B cell (primary cell): ENCODE data around the gene HTT. TPM values are rescaled to one million over a fixed set of nuclear protein-coding genes. Genes with fewer than 3 reads are reported as not detected.

ENCODE experiments used
- ATAC-seq: fragments of 200-7000 bp; cut with Tn5 transposase; one replicate; pipeline ENCODE4 v1.10.0; 2021; ENCODE audit warnings: low read depth, mild to moderate bottlenecking, moderate number of reproducible peaks, moderate library complexity
- CTCF ChIA-PET: fragments of 350-600 bp; sonication (Branson Sonifier 250); formaldehyde crosslinking; loops from one replicate; lab custom pipeline; 2021; ENCODE audit warnings: antibody characterized with exemption, inconsistent platforms; lab: Charles Lee
- POLR2A ChIA-PET: fragments of 350-600 bp; sonication (Branson Sonifier 250); formaldehyde crosslinking; loops from one replicate; lab custom pipeline; 2021; ENCODE audit warnings: antibody characterized with exemption; lab: Charles Lee
- DNase-seq: peaks from one replicate; pipeline ENCODE4 v3.0.0; 2013
- H2AFZ ChIP-seq: 2 replicates; pipeline ENCODE4 v1.6.1; 2012; ENCODE audit warnings: mild to moderate bottlenecking, low read depth, low read length; ENCODE audit not compliant: insufficient read depth, poor library complexity, severe bottlenecking
- H3K27ac ChIP-seq, 2 donors: 1 replicate in 1 of 2; 2 replicates in 1 of 2; pipeline ENCODE4 v1.5.1; 2012 to 2013; ENCODE audit warnings: low read length in 2 of 2, mild to moderate bottlenecking in 2 of 2, moderate library complexity in 1 of 2
- H3K27me3 ChIP-seq, 4 experiments: fragments of 200-600 bp in 1 of 4; sonication (generic) in 1 of 4; replicated peaks in 1 of 4; 1 replicate in 2 of 4; 2 replicates in 2 of 4; pipeline versions ENCODE4 v1.6.1 to v1.7.0; 2013 to 2016; ENCODE audit warnings: low read length in 3 of 4, mild to moderate bottlenecking in 2 of 4, mixed read lengths in 1 of 4, moderate library complexity in 1 of 4; ENCODE audit not compliant: insufficient read depth in 4 of 4, control insufficient read depth in 3 of 4; ENCODE audit errors: control extremely low read depth in 1 of 4
- H3K36me3 ChIP-seq, 2 experiments: replicated peaks in 1 of 2; 1 replicate in 1 of 2; 2 replicates in 1 of 2; pipeline versions ENCODE4 v1.6.1 to v1.7.1; 2013; ENCODE audit warnings: low read length in 1 of 2; ENCODE audit not compliant: insufficient read depth in 2 of 2, control insufficient read depth in 1 of 2; ENCODE audit errors: control extremely low read depth in 1 of 2, extremely low read depth in 1 of 2
- H3K4me1 ChIP-seq, 2 donors: fragments of 200-600 bp in 1 of 2; sonication (generic) in 1 of 2; 1 replicate in 1 of 2; 2 replicates in 1 of 2; pipeline versions ENCODE4 v1.5.1 to v1.6.1; 2013 to 2017; ENCODE audit warnings: low read length in 2 of 2; ENCODE audit not compliant: control insufficient read depth in 2 of 2, insufficient read depth in 2 of 2
- H3K4me2 ChIP-seq: replicated peaks from 2 replicates; pipeline ENCODE3; 2012; ENCODE audit warnings: mild to moderate bottlenecking, low read depth, low read length; ENCODE audit not compliant: poor library complexity, severe bottlenecking
- H3K4me3 ChIP-seq, 5 experiments: fragments of 200-600 bp in 1 of 5; sonication (generic) in 1 of 5; 1 replicate in 3 of 5; 2 replicates in 2 of 5; pipeline versions ENCODE4 v1.5.1 to v1.7.0; 2011 to 2016; ENCODE audit warnings: low read length in 4 of 5, mild to moderate bottlenecking in 4 of 5, low read depth in 2 of 5, control low read depth in 1 of 5, moderate library complexity in 1 of 5; ENCODE audit not compliant: insufficient read depth in 1 of 5; ENCODE audit errors: control extremely low read depth in 1 of 5, extremely low read depth in 1 of 5
- H3K79me2 ChIP-seq: fragments of 200-600 bp; sonication (generic); one replicate; pipeline ENCODE4 v1.6.0; 2016; ENCODE audit warnings: low read length; ENCODE audit not compliant: control insufficient read depth, insufficient read depth
- H3K9ac ChIP-seq: fragments of 200-600 bp; sonication (generic); 2 replicates; pipeline ENCODE4 v1.6.1; 2017; ENCODE audit warnings: mild to moderate bottlenecking, low read length, moderate library complexity
- H3K9me3 ChIP-seq, 3 donors: one replicate each; pipeline versions ENCODE4 v1.6.1 to v1.7.1; 2013; ENCODE audit warnings: low read length in 2 of 3; ENCODE audit not compliant: control insufficient read depth in 2 of 3, insufficient read depth in 1 of 3; ENCODE audit errors: control extremely low read depth in 1 of 3
- H4K20me1 ChIP-seq: 2 replicates; pipeline ENCODE4 v1.6.0; 2012; ENCODE audit warnings: mild to moderate bottlenecking, low read length; ENCODE audit not compliant: insufficient read depth, control insufficient read depth, poor library complexity, severe bottlenecking
- H3K27ac Mint-ChIP-seq: one replicate; pipeline ENCODE4 v1.8.0; 2021; ENCODE audit warnings: mixed read lengths
- H3K27me3 Mint-ChIP-seq: one replicate; pipeline ENCODE4 v1.8.0; 2021; ENCODE audit warnings: mixed read lengths
- H3K4me1 Mint-ChIP-seq: one replicate; pipeline ENCODE4 v1.8.0; 2021; ENCODE audit warnings: mixed read lengths
- H3K4me3 Mint-ChIP-seq: one replicate; pipeline ENCODE4 v1.8.0; 2021; ENCODE audit warnings: mixed read lengths
- H3K9me3 Mint-ChIP-seq: one replicate; pipeline ENCODE4 v1.8.0; 2022; ENCODE audit warnings: mixed read lengths; ENCODE audit not compliant: insufficient read depth
- CTCF ChIP-seq: fragments of 200-600 bp; IDR thresholded peaks from one replicate; pipeline ENCODE4 v1.8.0; 2022; ENCODE audit warnings: antibody characterized with exemption, mild to moderate bottlenecking
- EZH2 ChIP-seq: IDR thresholded peaks from 2 replicates; pipeline ENCODE4 v1.6.1; 2012; ENCODE audit warnings: borderline replicate concordance, low read depth, mild to moderate bottlenecking, moderate library complexity, low read length; ENCODE audit not compliant: insufficient read depth, poor library complexity, severe bottlenecking
- WGBS: methylation state at CpG from one replicate; pipeline ENCODE4 v1.1.5; 2013; ENCODE audit warnings: missing lambda C conversion rate; ENCODE audit not compliant: insufficient coverage; 5-methylcytosine and 5-hydroxymethylcytosine counted together
- intact Hi-C: fragments of 100-400 bp; cut with micrococcal nuclease; formaldehyde crosslinking; loops from one replicate; pipeline ENCODE4 v1.10.0; 2022
- polyA plus RNA-seq: library from polyadenylated mRNA; depleted of rRNA; stranded (reverse); fragments of >200 nt; gene quantifications from 2 replicates; pipeline ENCODE4 v1.2.3, GENCODE V29; 2012
- total RNA-seq, 2 donors: library from RNA; stranded (reverse); fragments of 120-200 nt in 1 of 2; gene quantifications; 1 replicate in 1 of 2; 2 replicates in 1 of 2; pipeline versions ENCODE4 v1.2.3 to v1.2.4, GENCODE V29; 2013 to 2022

HTT gene
- total and polyA plus RNA-seq, 2 donors (not counting 1 experiment from before 2014, with no cell fraction given), result 52.8 to 195 TPM

- no peak for ATAC-seq
- Histone ChIP-seq H2AFZ (no peak overlapping the region), H3K9ac (no peak overlapping the region), H3K36me3 (peaks cover 0 to 83% of the 10 kb centered on the region in 2 experiments), H3K9me3 (no peaks in the 10 kb centered on the region), H3K4me2 (no peak overlapping the region), H3K4me1 (no peaks in the 10 kb centered on the region), H3K27ac (no peak overlapping the region), H4K20me1 (no peaks in the 10 kb centered on the region), H3K79me2 (no peaks in the 10 kb centered on the region), H3K27me3 (no peaks in the 10 kb centered on the region), H3K4me3 (no peak overlapping the region)
- DNase-seq, result no peak
- no peak overlapping the region for H3K4me3 Mint-ChIP-seq
- intact Hi-C loops, result no loop called here
- H3K9me3 Mint-ChIP-seq, result no peaks in the 10 kb centered on the region
- H3K4me1 Mint-ChIP-seq, result no peaks in the 10 kb centered on the region
- no peaks in the 10 kb centered on the region for H3K27me3 Mint-ChIP-seq
- WGBS, result 97% methylated on average over 11 of the region's 11 CpGs
- no peak for TF ChIP-seq CTCF
- no peak for TF ChIP-seq EZH2
- H3K27ac Mint-ChIP-seq, result no peak overlapping the region
- CTCF ChIA-PET, result no interaction called here
- POLR2A ChIA-PET, result no interaction called here
These were observed 148.9 kb downstream of the HTT start for GRCh38 chr4:3223346-3223745.

DNA sequence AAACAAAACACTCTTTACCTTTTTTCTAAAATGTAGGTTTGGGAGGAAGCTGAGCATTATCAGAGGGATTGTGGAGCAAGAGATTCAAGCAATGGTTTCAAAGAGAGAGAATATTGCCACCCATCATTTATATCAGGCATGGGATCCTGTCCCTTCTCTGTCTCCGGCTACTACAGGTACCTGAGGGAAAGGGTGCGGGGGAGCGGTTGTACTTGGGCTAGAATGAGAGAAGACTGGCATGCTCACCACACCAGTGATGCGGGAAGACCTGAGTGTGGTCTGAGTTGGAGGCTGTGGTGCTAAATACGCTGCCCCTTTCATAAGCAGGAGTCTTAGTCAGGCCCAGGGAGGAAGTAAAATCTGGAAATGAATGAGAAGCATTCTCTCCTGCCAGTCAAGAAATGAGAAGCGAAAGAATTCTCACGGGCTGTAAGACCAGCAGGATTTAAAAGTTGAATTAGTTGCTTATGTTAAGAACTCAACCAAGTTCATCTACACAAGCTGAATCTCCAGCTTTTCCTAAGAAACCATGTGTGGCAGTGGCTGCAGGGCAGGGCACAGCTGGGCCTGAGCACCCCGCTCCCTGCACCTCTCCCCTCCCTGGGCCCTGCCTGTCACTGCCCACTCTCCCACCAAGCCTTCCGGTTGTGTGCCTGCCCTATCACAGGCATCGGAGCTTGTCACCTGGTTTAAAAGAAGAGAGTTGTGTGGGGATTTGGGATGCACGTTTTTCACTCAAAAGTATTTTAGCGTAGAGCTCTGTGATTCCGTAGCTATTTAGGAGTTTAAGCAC is 149.7 kb downstream of the HTT start:
- no peaks in the 10 kb centered on the region for H3K27me3 ChIP-seq
- no peak overlapping the region for H3K27ac Mint-ChIP-seq
- H3K4me1 Mint-ChIP-seq, result no peaks in the 10 kb centered on the region
- H3K4me3 Mint-ChIP-seq, result no peak overlapping the region
- H3K36me3 ChIP-seq, result peaks cover 0 to 84% of the 10 kb centered on the region in 2 experiments
- no peak overlapping the region for H3K9ac ChIP-seq
- ATAC-seq, result no peak
- H3K4me3 ChIP-seq, result no peak overlapping the region
- no peaks in the 10 kb centered on the region for H3K9me3 ChIP-seq
- no peak overlapping the region for H2AFZ ChIP-seq
- H3K79me2 ChIP-seq, result no peaks in the 10 kb centered on the region
- H4K20me1 ChIP-seq, result no peaks in the 10 kb centered on the region
- DNase-seq, result no peak
- no peak overlapping the region for H3K27ac ChIP-seq
- POLR2A ChIA-PET, result no interaction called here
- intact Hi-C loops, result no loop called here
- WGBS, result 94% methylated on average over 9 of the region's 13 CpGs
- no peaks in the 10 kb centered on the region for H3K4me1 ChIP-seq
- H3K27me3 Mint-ChIP-seq, result no peaks in the 10 kb centered on the region
- H3K4me2 ChIP-seq, result no peak overlapping the region
- CTCF ChIA-PET, result no interaction called here
- no peak for TF ChIP-seq CTCF
- no peak for TF ChIP-seq EZH2
- H3K9me3 Mint-ChIP-seq, result no peaks in the 10 kb centered on the region
